ENCODE results near the gene SDK1.

SDK1 gene

GRCh38 chr7:4003503-4003902 lies 702.5 kb downstream of the SDK1 start:
- no peak for DNase-seq

GRCh38 chr7:4006687-4007086 lies 705.6 kb downstream of the SDK1 start:
- peak; percentile 74 for DNase-seq

GRCh38 chr7:4009211-4010060 lies 708.4 kb downstream of the SDK1 start:
- DNase-seq, result no peak

DNA sequence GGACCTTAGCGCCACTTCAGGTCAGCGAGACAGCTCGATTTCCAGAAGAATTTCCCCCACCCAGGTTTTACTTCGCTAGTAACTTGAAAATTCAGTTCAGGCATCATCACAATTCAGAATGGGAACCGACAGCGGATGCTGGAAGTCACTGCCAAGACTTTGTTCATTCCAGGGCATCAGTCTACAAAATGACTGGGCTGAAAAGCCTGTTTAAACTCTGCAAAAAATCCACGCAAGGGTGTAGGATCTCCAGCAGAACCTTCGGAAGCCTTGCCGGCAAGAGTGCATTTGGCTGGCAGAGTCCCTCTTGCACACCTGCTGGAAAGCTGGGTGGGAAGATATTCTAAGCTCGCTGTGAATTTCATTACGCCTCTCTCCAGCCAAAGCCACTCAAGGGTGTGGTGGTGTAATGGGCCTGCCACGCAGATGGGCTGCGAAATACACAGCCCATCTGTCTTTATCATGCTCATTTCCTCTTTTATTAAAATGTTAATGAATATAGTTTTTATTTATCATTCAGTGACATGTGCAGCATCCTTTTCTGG lies 709.1 kb downstream of the SDK1 start:
- DNase-seq, result no peak

- no peak for DNase-seq
Measured at GRCh38 chr7:4010923-4011656, 710.0 kb downstream of the SDK1 start.

DNA sequence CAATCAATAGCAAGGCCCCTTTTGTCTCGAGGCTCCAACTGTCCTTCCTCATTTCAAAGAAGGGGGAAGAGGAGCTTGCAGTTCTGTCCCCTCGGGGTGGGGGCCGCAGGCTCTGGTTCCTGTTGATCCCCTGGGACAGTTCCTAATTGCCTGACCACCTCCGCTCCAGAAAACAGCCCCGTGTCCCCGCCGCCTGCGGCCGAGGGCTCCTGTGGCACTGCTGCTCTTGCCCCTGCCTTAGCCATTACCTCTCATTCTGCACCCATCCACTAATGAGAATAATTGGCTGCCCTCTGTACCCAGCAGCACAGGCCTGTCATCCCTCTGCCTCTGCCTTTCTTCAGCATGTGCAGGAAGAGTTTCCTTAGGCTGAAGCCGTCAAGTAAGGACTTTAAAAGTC lies 712.7 kb downstream of the SDK1 start:
- no peak for DNase-seq

DNA sequence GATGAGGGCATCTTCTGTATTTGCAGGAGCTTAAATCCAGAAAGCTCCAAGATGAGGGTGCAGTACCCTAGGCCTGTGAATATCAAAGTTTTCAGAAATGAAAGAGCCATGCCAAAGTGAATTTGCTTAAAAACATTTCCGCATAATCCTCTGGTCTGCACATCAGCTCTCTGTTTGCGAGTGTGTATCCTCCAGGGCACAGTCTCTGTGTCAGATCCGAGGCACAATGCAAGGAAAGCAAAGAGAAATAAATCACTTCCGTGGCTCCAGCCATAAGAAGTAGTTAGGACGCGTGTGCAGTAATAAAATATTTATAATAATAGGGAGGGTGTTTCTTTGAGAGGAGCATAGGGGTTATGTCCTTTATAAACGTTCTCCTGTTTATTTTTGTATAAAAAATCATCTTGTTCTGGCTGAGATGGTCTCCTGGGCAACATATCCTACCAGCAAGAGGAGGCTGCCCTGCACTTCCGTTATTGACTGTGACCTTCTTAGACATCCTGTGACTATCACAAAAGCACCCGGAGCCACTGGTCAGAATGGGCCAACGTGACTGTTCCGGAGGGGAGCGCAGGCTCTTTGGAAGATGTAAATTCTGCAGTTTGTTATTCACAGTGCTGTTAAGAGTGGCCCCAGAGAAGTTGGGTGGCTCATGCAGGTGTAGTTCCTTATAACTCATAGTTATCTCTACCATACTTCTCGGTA lies 713.4 kb downstream of the SDK1 start:
- no peak for DNase-seq

- no peak for DNase-seq
Measured at GRCh38 chr7:4015371-4015770, 714.3 kb downstream of the SDK1 start.

GRCh38 chr7:4015996-4016395 lies 714.9 kb downstream of the SDK1 start:
- DNase-seq, result no peak

- DNase-seq, result no peak
Measured at GRCh38 chr7:4017081-4017480, 716.0 kb downstream of the SDK1 start.

- DNase-seq, result no peak
Measured at GRCh38 chr7:4017785-4018184, 716.7 kb downstream of the SDK1 start.

GRCh38 chr7:4018601-4019316 lies 717.7 kb downstream of the SDK1 start:
- no peak for DNase-seq

GRCh38 chr7:4020086-4020485 lies 719.0 kb downstream of the SDK1 start:
- DNase-seq, result no peak

DNA sequence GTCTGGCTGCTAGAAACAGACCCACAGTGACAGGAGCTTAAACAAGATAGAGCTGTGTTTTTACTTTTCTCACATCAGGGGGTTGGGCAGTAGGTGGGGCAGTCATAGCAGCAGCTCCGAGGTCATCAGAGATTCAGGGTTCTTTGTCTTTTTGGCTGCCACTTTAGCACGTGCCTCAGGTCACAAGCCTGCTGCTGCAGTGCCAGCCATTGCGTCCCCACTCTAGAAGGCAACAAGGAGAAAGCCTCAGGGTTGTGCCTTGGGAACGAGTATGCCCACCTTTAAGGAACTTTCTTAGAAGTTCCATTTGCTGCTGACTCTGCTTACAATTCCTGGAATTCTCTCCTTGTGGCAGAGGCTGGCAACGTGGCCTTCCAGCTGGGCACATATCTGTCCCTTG lies 720.4 kb downstream of the SDK1 start:
- DNase-seq, result no peak

- no peak for DNase-seq
Measured at GRCh38 chr7:4022265-4022664, 721.2 kb downstream of the SDK1 start.

DNA sequence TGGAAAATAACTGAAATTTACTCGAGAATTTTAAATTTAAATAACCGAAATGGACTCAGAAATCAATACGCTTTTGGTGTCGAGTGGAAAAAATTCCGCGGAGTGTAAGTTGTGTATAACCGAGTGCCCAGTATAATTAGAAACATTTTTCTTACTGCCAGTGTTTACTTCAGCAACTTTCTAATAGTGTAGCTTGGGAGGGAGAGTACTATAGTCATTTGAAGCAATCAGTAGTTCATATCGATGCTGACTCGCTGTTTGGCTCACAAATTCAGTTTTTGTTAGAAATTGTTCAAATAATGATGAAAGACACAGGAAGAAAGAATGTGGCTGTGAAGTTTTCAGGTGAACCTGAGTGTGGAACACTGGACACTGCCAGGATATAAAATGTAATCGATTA lies 722.5 kb downstream of the SDK1 start:
- no peak for DNase-seq

DNA sequence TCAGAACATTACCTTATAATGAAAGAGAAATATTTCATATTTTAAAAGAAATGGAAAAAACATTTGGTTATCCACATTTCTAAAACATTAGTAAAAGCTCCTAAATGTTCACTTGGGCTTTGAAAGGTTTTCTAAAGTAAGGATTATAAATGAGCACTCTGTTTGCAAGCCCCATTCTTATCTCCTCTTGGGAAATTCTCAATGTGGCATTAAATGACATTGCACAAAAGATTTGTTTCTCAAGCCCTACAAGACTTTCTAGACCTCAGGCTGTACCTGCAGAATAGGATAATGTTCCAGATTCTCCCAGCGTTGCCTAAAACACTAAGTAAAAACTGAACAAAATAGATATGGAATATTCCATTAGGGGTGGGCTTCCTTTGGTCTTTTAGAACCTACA lies 723.1 kb downstream of the SDK1 start:
- DNase-seq, result no peak

GRCh38 chr7:4024806-4025205 lies 723.8 kb downstream of the SDK1 start:
- DNase-seq, result no peak

DNA sequence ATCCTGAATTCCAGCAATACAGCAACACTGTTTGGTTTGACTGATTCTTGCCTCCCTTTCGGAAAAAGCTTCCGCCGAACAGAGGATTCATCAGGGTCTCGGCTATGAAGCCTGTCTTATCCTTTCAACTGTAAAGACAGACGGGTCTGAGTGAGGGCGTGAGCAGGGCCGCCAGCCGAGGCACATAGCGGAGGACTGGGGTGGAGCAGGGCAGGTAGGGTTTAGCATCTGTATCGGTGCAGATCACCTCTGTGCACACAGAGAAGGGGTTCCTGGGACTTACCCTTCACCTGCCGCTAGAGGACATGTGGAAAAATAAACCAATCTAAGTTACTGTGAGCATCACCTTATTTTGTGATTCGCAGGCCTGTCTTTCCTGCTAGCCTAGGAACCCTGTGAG lies 724.2 kb downstream of the SDK1 start:
- no peak for DNase-seq

DNA sequence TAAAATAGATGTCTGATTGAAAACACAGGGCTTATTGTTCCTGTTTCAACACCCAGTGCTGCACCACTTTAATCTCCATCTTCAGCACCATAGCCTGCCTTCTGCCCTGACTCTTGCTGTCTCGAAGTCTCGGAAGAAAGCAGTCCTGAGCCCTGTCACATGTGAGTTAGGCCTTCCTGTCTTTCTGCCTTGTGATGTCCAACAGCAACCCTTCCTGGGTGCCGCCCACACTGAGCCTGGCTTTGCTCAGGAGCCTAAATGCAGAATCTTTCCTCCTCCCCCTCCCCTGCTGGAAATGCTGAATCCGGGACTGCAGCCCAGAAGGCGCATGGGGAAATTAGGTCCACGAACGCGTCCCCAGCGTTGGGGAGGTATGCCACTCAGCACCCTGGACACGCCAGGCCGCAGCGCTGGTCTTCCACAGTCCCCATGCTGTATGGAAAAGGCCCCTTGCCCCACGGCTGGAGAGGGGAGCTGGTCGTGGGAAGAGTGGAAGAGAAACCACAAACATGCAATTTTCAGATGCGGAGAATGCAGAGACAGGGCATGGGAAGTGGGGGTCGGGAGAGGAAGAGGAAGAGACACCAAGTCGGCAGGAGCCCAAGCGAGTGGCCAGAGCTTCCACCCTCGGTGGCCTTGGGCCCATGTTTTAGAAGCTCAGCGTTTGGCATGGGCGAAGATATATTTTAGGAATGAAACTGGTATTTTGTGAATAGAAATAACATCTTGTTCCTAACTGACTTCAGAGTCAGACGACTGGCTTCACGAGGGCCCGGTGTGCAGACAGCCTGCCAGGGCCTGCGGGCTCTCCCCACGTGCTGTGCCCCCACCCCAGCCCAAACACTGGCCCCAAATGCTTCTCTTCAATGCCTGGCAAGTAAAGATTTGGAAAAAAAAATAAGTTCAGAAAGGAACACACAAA lies 724.9 kb downstream of the SDK1 start:
- DNase-seq, result no peak

- no peak for DNase-seq
Measured at GRCh38 chr7:4026941-4027486, 726.0 kb downstream of the SDK1 start.

All from NCI-H1417 treated with DMSO at 0.1 percent for 48 hours (cell line).